GM19193 (cell line): Measurements from ENCODE around the gene DOCK3.

Experiments used
- POLR2A ChIP-seq: IDR thresholded peaks from 4 replicates; pipeline ENCODE4 v1.6.1; 2011; ENCODE audit not compliant: insufficient read depth, insufficient read length; ENCODE audit errors: extremely low read depth

The DOCK3 gene

GRCh38 chr3:50657816-50658215 lies 16.9 kb upstream of the DOCK3 start:
- TF ChIP-seq POLR2A: no peak

GRCh38 chr3:50658416-50658815 lies 16.3 kb upstream of the DOCK3 start:
- no peak for TF ChIP-seq POLR2A

- TF ChIP-seq POLR2A: no peak
Measured at GRCh38 chr3:50658831-50659230, 15.9 kb upstream of the DOCK3 start.

- TF ChIP-seq POLR2A: no peak
Measured at GRCh38 chr3:50660386-50660785, 14.3 kb upstream of the DOCK3 start.

DNA sequence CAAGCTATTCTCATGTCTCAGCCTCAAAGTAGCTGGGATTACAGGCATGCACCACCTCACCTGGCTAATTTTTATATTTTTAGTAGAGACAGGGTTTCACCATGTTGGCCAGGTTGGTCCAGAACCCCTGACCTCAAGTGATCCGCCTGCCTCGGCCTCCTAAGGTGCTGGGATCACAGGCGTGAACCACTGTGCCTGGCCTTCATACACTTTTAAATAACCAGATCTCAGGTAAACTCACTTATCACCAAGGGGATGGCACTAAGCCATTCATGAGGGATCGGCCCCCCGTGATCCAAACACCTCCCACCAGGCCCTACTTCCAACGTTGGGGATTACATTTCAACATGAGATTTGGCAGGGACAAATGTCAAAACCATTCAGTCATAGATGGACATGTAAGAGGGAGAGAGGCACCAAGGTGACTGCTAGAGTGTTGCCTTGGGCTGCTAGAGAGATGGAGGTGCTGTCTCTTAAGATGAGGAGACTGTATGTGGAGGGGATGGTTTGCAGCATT lies 13.3 kb upstream of the DOCK3 start:
- TF ChIP-seq POLR2A: no peak

DNA sequence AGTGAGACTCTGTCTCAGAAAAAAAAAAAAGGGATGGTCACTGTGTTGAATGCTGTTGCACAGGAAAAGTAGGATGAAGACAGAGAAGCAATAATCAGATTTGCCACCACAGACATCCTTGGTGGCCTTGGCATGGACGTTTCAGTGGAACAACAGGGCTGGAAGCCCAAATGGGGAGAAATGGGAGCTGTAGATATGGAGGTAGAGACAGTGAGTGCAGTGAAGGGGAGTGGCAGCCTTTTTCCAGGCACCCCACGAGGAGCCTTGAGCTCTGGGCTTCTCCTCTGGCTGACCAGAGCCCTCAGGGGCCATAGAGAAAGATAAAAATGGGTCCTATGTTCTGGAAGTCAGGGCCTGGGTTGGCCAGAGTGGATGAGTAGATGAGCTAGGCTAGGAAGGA lies 12.3 kb upstream of the DOCK3 start:
- TF ChIP-seq POLR2A: no peak

DNA sequence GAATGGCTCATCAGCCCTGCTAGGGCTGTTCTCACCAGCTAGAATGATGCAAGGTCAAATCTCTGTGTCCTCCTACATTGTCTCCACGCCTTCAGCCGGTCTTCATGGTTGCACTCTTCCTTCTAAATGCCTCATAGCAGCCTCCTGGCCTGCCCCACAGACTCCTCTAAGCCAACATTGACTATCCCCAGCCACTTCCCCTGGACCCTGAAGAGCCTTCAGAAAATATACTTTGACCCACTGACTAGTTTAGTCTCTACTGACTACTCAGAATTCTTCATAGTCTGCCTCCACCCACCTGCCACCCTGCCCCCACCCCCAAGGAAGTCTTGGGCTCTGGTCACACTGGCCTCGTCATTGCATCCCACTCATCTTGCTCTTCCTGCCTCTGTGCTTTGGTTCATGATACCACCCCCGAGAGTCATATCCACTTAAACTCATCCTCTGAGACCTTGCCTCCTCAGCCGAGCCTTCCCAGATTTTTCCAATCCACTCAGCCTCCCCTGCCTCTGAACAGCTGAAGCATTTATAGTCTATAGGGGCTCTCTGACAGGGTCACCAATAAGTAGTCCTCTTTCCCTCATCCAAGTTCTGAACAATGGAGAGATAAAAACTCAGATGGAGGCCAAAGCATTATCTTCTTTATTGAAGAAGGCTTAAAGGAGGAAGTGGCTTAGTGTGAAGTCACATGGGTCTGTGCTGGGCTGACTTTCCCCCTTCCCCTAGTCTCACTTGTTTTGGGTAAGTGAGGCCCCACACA lies 9.5 kb upstream of the DOCK3 start:
- no peak for TF ChIP-seq POLR2A

- no peak for TF ChIP-seq POLR2A
Measured at GRCh38 chr3:50666837-50667236, 7.9 kb upstream of the DOCK3 start.

GRCh38 chr3:50671331-50671730 lies 3.4 kb upstream of the DOCK3 start:
- no peak for TF ChIP-seq POLR2A

- no peak for TF ChIP-seq POLR2A
Measured at GRCh38 chr3:50672656-50673055, 2.1 kb upstream of the DOCK3 start.

- no peak for TF ChIP-seq POLR2A
Measured at GRCh38 chr3:50673931-50674330, 796 bp upstream of the DOCK3 start.

DNA sequence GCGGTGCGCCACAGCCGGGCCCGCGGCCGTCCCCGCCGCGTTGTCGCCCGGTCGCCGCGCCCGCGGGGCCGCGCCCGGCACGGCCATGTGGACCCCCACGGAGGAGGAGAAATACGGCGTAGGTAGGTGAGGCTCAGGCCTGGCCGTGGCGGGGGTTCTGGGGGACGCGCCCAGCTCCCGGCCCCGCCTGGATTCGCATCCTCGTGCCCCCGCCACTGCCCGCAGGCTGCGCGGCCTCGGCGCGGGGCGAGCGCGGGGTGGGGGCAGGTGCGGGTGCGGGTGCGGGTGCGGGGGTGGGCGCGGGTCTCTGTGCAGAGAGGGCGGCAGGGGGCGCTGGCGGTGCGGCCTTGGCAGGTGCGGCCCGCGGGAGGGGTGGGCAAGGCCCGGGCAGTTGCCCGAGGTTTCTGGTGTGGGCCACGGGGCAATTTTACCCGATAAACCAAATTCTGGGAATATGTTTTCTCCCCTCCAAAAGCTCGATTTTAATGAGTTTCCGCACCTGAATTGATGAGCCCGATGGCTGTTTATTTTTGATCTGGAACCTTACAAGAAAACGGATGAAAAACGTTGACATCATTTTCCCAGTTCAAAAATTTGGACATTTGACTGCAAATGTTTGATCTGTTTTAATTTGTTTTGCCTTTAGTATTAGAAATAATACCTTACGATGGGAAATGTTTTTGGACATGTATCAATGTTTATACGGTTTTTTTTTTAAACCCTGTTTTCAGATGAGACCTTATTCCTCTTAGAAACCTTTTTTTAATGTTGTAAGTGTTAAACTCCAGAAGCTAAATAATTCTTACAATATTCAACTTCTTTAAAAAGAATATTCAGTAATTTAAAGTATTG lies 678 bp downstream of the DOCK3 start:
- TF ChIP-seq POLR2A: no peak

- TF ChIP-seq POLR2A: no peak
Measured at GRCh38 chr3:50676031-50676705, 1.4 kb downstream of the DOCK3 start.

- no peak for TF ChIP-seq POLR2A
Measured at GRCh38 chr3:50687127-50687751, 12.5 kb downstream of the DOCK3 start.

DNA sequence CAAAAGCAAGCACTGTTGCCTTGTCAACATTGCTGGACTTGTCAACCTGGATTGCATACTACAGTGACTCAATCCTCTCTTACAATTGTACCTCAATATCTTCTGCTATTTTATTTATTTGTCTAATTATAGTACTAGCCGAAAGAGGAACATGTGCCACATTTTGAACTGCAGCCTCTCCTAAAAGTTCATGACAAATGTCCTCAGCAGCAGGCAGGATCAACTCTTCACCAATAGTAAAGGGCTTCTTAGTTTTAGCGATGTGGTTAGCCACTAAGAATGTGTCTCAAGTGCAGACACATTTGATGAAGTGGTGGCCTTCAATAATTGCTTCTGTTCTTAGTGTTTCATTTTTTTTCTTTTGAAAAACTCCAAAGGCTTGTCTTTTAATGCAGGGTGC lies 13.2 kb downstream of the DOCK3 start:
- no peak for TF ChIP-seq POLR2A
